GM12872 (cell line): ENCODE measurements around the gene RNF207.

Experiments
- TF ChIP-seq, protein P1 (sequence below): IDR thresholded peaks from 3 replicates; pipeline ENCODE4 v1.5.1; 2011; ENCODE audit warnings: low read depth, mild to moderate bottlenecking, low read length, moderate library complexity; ENCODE audit not compliant: insufficient read depth

Gene RNF207

DNA sequence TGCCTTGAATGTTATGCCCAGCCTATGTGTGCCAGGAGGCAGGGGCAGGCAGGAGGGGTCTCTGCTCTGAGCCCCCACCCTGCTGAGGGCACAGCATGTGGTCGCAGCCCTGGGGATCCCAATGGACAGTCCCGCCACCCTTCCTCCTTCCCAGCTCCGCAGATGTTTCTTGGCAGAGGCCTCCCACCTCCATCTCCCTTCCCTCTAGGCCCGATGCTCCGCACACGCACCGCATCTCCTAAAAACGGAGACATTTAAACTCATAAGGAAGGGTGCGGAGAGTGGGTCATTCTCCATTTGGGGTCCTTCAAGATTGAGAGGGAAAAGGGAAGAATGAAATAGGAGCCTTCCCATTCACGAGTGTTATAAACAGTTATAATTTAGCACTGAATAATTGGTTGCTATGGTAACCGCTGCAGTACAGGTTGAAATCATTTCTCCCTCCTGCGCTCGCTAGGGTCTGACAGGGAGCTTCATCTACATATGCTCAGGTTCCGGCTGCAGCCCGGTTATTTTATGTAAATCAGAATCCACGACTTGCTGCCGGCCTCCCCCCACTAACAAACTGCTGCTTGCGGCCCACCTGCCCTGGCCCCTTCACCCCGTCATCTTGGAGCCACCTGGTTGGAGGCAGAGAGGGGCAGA is 41.8 kb upstream of the RNF207 start:
- TF ChIP-seq, protein P1, sequence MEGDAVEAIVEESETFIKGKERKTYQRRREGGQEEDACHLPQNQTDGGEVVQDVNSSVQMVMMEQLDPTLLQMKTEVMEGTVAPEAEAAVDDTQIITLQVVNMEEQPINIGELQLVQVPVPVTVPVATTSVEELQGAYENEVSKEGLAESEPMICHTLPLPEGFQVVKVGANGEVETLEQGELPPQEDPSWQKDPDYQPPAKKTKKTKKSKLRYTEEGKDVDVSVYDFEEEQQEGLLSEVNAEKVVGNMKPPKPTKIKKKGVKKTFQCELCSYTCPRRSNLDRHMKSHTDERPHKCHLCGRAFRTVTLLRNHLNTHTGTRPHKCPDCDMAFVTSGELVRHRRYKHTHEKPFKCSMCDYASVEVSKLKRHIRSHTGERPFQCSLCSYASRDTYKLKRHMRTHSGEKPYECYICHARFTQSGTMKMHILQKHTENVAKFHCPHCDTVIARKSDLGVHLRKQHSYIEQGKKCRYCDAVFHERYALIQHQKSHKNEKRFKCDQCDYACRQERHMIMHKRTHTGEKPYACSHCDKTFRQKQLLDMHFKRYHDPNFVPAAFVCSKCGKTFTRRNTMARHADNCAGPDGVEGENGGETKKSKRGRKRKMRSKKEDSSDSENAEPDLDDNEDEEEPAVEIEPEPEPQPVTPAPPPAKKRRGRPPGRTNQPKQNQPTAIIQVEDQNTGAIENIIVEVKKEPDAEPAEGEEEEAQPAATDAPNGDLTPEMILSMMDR, result no peak

DNA sequence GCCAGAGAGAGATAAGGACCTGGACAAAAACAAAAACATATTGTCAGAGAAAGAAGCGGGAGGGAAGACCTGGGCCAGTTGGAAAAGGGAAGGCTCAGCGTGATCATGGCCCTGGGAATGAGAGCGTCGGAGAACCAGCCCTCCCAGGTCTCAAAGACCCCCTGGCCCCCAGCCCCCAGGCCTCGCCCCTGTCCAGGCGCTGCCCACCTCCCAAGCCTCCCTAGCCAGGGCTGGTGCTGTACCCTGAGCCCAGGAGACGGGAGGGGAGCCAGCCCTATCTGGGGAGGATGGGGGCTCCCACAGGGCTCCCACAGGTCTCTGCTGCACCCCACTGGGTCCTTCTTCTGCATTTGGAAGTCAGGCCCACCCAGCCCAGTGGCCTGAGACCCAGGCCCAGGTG is 40.9 kb upstream of the RNF207 start:
- TF ChIP-seq, protein P1, result no peak

DNA sequence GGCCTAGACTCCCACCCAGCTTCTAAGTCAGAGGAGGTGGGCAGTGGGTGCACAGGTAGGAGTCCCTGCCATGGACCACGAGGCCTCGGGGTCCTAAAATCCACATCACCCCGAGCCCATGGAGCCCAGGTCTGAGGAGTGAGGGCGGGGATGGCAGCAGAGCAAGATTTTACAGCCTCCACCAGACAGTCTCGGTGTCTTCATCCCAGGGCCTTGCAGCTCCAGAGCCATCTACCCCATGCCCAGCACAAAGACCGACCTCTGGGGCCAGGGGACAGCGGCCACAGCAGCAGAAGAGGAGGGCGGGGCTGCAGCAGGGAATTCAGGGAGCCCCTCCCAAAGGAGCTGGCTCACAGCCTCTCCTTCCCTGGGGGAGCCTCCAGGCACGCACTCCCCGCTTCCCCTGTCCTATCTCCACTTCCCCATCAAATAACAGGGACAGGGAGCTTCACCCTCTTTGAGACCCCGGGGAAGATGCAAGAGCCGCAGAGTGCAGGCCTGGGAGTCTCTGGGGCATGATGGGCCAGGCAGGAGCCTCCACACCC is 40.4 kb upstream of the RNF207 start:
- TF ChIP-seq, protein P1, result no peak

DNA sequence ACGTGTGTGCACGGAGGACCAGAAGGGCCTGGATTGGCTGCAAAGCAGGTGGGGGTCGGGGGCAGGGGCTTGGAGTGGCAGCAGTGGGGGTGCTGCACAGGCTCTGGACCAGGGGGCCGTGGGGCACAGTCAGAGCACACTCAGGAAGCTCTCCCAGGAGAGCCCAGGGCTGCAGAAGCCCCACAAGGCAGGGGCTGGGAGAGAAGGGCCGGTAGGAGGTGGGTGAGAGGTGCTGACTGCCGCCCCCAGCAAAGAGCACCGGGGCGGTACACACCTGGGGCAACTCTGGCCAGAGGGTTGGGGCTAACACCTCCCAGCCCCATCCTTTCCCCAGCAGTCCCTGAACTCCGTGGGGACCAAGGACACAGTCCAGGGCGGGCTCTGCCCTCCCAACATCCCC is 39.7 kb upstream of the RNF207 start:
- TF ChIP-seq, protein P1, result no peak

DNA sequence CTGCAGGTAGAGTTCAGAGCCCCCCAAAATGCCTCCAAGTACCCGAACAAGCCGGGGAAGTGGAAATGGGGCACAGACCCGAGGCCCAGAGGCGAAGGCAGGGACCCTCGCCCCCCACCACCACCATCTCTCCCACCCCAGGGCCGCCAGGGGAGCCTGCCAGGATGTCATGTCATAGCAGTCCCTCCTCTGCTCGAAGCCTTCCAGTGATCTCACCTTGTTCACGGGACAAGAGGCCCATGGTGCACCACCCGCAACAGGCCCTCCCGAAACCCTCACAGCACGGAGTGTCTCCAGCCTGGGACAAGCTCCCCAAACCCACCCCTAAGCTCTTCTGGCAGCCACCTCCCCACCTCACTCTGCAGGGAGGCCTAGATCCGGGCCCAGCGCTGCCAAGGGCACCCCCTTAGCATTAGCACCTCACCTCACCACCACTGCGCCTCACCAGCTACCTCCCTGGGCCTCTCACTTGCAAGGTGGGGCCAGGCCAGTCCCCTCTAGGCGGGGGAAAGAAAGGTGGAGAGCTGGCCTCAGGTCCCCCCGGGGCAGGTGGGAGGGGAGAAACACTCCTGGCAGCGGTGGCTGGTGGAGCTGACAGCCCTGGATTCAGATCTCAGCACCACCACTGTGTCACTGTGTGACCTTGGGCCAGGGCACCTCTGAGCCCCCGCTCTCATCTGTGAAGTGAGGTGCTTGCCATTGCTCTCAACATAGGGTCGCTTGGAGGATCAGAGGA is 39.1 kb upstream of the RNF207 start:
- TF ChIP-seq, protein P1, result no peak

DNA sequence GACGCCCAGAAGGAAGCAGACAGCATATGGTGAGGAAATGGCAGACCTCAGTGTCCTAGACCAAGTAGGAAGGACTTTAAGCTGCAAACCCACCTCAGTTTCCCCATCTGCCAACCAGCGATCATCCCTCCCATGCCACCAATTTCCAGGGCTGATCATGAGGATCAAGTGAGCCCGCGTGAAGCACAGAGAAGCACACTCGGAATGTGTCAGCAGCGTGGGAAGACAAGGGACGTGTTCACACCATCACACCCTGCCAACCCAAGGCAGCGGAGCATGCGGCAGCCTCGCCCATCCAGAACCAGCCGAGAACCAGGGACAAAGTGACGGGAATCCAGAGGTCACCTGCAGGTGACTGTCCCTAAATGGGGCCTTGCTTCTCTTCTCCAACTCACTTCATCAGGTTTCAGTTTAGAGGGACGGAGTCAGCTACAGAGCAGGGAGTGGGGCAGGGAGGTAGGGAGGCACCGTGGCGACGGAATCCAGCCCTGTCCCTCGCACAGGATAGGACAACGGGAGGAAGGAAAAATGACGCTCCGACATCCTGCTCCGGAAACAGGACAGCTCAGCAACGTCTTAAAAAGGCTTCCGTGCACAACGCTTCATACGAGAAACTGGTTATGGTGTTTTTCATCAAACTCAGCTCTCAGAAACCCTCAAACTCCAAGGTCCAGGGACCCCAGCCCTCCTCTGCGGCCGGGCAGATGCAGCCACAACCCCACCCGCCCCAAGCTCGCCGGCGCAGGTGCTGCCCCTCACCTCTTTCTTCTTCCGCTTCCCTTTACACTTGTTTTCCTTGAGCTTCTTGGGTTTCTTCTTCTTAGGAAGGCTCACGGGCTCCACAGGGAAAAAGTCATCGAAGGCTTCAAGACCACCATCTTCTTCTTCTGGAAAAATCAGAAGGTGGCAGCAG is 38.3 kb upstream of the RNF207 start:
- TF ChIP-seq, protein P1, result no peak
